HG02840 (cell line): Measurements from ENCODE around the gene MEIS2.

Experiments used
- ATAC-seq: cut with Tn5 transposase; IDR thresholded peaks from one replicate; pipeline ENCODE4 v1.9.1; 2021; ENCODE audit warnings: mild to moderate bottlenecking, moderate library complexity, moderate number of reproducible peaks; ENCODE audit not compliant: unreplicated experiment, low FRiP score

MEIS2 gene

DNA sequence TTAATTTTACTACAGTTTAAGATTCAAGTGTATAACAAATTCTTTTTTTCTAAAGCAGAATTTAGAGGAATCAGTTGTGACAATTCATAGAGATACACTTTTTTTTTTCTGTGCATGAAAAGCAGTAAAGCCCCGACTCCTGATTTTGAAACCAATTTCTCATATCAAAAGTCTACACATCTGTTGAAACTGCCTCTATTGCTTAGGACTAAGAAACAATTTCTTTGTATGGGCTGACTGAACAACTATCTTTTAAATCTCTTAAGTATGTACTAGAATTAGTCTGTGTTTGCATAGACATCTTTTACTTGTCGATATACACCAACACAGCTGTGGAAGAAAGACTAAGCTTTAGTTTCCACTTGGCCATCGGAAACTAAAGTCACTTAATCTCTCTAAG, 127.6 kb downstream of the MEIS2 start:
- no peak for ATAC-seq

DNA sequence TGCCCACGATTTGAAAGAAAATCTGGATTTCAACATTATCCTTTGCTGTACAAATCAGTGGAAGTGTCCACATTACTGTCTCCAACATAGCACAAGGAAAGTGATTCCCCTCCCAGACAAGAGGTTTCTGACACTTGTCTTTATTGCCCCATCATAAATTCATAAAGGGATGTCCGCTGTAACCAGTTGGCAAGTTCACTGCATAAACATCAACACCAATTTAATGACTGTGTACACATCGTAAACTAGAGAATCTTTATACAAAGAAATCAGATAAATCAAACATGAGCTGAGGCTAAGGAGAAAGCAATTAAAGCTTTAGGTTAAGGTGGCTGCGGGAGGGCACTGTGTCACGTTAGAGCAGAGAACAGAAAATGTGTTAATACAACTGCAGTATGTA, 129.8 kb downstream of the MEIS2 start:
- no peak for ATAC-seq

DNA sequence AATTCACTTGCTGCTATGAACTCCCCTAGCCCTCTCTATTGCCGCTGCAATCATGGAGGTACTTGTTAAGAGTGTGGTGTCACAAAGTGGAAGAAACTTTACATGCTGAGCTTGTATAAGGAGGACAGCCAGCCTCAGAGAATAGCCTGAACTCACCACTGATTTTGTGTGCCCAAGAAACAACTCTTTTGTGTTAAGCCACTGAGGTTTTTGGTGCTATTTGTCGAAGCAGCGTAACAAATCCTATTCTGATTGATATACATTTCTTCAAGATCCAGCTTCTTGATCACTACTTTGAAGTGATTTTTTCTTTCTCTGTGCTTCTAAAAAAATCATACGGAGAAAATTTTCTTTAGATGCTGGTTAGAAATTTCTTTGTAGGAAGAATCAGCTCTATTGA, 132.4 kb downstream of the MEIS2 start:
- ATAC-seq: no peak

DNA sequence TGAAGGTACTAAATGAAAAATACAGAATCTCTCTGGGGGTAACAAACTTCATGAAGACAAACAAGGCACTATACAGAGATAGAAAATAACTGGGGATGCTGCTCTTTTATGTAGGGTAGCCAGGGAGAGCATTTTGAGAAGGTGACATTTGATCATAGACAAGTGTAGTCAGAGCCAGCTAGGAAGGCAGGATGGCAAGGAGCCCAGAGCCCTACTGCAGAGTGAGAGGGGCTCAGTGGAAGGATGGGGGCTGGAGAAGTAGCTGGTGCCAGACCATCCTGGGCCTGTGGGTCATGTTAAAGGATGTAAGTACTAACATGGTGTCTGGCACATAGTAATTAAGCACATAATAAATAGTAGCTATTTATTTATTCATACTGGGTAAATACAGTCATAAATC, 133.6 kb downstream of the MEIS2 start:
- ATAC-seq: no peak

DNA sequence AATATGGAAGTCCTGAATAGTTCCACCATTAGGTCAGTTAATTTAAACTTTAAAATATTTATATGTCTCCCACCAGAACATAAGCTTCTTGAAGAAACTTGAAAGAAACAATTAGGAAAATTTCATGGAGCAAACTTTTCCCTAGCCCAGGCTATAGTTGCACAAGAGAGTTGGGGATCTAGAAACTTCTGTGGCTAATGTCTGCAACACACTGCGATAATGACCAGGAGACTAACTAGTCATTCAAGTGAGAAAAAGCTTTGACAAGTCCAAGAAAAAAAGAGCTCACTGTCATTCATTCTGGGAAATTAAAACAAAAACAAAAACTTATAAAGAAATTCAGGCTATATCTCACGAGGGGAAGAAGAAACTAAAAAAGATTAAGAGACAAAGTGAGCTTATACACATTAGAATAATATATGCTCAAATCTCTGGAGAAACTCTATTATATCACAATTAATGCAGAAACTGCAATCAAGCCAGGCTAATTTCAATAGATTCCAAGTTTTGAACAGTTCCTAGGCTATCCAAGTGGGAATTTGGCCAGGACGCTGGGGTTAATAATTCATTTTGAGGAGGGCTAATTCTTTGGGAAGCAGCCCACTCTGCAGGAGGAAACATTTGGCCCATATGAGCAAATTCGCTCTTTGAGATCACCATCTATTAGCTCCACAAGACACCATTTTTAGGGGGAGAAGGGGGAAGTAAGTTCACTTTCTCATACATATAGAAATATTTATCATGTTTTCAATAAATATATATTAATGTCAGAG, 134.6 kb downstream of the MEIS2 start:
- no peak for ATAC-seq

DNA sequence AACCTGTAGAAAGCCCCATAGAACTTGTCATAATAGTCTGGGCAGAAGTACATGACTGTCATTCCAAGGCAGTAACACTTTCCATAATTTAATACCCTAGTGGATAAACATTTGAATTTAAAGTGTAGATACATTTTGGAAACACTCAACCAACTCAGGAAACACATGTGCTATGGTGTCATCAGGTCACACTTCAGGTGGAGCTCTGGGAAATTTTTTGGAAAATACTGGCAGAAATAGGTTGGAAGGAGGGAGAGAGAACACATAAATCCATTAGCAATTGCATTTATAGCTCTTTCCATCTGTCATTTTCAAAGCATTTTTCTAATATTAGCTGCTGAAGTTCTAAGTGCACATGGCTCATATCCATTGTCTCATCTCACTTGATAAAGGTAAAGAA, 135.7 kb downstream of the MEIS2 start:
- ATAC-seq: no peak

DNA sequence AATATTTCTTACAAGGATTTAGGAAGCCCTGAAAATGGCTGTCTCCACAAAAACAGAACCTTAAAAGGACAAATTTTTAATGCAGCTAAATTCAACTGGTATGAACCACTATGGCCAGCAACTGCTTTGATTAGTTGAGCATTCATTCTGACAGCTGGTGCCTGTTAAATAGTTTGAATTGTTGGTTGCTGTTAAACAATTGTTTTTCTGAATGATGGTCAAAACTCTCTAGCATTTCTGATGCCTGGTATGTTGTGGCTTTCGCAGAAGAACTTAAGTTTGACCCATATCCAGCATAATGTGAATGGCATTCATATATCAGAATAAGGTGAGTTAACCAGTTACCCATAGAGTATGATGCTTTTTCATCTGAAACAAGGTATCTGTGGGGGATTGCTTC, 138.4 kb downstream of the MEIS2 start:
- no peak for ATAC-seq

DNA sequence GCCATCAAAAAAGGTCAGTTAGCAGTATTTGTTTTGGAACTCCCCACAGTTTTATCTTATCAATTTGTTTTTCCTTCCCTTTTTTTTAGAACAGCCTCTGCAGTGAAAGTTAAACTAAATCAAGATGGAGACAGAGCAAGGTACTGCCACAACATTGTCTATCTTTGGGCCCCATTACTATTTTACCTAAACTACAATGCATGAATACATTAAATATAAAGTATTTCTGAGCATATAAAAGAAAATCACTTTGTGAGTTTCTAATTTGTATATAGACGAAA, 139.5 kb downstream of the MEIS2 start:
- ATAC-seq: no peak

DNA sequence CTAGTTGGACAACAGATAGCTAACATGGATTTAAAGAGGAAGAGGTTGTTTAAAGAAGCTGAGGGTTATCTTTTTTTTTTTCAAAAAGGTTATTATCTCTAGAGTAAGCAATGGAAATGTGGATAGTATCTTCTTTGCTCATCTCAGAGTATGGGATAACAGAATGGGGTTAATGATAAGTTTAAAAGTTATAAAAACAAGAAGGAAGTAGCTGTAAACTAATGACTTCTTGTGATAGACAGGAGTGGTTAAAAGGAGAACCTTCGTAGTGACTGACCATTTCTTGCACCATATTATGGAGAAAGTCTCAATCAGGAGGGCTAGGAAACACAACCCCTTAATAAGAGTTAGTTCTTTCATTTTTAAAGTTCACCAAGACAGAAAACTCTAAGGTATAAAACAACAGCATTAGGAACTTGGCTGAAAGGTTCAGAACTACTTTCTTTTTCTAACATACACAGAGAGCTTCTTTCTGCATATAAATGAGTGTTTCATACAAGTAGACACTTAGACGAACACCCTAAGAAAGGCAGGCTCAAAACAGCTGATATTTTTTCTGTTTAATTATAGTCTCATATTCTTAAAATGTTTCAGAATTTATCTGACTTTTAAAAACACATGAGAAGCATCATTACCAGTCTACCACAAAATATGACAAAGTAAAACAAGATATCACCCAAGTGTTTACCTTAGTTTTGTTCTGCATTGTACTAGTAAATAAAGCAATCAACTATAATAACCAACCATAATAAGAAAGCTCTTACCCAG, 140.0 kb downstream of the MEIS2 start:
- no peak for ATAC-seq

DNA sequence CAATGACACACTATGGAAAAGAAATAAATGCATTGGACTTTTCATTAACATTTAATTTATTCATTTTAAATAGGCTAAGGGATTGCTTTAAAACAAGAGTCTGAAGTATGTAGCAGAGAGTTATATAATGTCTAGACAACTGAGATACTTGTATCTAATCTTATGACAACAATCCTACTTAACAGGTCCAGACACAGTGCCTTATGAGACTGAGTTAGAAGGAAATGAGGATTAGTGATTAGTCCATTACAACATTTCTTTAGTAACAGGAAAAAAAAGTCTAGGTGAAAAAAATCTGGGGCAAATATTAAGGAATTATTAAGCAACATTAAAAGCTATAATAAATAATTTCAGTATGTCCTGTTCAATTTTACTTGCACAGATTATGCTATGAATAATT, 140.6 kb downstream of the MEIS2 start:
- ATAC-seq: no peak

DNA sequence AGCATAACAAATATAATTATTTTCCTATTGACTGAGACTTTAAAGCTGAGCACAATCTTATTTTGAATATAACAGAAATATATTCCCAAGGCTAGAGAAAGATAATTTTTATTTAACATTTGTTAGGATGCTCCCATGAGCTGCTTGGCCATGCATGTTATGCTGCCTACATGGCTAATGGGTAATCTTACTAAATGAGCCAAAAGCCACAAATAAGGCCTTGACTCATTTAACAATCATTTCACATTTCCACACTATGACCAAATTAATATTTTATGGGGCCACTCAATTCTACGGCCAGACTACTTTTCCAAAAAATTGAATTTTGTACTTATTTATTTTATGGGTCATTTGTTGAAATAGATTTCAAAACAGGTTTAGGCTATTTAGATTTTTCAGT, 141.7 kb downstream of the MEIS2 start:
- ATAC-seq: no peak

DNA sequence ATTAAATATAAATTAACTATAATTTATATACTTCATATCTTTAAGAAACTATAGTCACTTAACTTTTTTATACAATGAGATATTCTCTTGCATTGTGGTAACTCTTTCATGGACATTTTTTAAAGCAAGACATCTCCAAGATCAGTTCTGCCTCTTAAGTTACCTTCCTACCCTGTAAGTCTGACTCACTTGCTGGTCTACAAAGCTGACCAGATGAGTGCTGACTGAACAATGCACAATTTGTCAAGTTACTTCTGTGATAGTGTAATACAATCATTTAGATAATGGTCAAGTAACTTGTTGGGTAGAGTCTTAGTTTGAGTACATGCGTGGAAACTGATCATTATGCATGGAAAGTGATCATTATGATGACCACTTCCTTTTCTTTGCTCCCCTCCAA, 145.9 kb downstream of the MEIS2 start:
- ATAC-seq: no peak

DNA sequence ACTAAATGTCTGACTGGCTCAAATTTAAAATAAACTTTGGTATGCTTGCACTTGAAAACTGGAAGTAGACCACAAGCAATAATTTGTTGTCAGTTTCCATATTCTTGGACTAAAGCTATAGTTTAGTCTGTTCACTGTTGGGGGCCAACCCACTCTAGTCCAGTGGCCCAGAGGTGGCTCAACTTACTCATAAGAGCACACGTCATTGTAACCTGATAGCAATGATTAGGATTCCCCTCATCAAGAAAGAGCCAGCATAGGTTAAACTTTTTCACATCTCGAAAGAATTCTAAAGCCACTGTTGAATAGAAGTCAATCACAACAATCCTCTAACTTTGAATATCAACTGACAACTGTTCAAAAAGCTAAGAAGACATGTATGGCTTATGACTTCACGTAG, 147.0 kb downstream of the MEIS2 start:
- no peak for ATAC-seq

DNA sequence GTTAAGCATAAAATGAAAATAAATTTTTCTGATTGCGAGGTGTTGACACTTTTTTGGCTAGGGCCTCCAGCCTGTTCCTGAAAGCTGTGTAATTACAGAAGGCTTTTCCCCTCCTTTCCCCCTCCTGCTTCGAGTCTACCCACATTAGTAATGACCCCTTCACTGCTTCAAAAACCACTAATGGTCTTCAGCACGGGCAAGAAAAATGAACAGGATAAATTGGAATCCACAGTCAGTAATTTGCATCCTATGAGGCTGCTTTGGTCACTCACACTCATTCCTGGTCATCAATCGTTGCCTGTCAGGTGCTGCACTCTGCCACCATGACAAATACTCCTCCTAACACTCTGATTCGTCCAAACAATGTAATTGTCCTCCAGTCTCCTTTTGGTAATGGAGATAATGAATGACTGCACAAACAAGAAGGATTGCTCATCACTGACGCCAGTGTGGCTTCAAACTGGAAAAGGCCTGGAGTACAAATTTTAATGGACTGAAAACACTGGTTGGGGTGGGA, 148.6 kb downstream of the MEIS2 start:
- ATAC-seq: no peak

DNA sequence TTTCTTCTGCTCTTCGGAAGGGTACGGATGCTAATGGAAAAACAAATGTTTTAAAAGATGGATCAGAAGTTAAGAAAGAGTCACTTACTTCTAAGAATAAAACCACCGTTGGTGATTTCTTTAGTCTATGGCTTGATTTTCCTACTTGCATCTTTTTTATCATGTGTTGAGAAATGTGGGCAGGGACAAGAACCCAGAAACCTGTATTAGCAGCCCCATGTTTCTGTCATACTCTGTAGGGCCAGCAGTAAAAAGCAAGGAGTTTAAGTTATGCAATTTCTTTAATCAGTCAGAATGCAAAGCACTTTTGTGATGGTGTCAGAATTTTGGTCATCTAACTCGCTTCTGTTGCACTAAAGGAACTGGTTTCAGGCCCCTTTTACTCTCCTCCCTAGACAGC, 150.0 kb downstream of the MEIS2 start:
- ATAC-seq: no peak

DNA sequence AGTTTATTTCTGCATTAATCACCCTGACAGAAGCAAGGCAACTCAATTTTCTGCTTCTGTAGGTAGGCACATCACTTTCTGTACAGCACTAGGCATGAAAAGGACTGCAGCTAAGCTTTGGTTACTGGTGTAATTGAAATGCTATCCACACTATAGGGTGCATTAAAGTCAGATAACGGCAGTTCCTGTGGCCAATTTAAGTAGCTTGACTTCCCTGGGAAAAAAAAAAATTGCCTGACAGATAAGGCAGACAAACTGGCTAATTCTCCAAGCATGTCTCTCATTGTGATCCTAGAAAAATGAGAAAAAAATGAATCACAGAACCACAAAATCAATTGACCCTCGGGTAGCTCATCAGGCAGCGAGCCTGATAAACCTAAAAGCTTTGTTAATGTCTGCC, 151.4 kb downstream of the MEIS2 start:
- ATAC-seq: no peak

DNA sequence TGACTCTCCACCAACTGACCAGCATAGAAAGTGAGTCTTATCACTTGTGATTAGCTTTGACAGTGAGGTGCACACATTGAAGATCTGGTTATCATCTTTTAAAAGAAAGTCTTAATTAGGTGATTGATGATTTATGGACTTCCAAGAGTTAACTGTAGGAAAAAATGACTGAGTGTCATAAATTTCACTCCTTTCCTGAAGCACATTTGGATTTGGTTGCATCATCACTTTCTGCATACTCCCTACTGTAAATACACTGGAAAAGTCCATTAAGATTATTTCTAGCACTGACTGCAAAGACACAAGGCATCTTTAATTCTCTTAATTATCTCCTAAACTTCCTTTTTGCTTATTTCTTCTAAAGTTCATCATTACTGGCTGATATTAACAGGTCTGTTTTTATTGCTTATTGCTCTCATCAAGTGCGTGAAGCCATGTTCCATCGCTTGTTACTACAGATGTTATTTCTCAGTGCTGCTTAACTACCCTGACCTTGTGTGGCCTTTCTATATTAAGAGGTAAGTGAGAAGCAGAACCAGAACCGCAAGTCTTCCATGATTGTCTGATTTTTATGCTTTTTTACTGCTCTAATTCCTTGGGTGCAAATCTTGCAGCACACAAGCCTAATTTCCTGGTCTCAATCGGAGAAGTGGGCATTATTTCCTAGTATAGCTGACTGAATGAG, 153.2 kb downstream of the MEIS2 start:
- ATAC-seq: no peak

DNA sequence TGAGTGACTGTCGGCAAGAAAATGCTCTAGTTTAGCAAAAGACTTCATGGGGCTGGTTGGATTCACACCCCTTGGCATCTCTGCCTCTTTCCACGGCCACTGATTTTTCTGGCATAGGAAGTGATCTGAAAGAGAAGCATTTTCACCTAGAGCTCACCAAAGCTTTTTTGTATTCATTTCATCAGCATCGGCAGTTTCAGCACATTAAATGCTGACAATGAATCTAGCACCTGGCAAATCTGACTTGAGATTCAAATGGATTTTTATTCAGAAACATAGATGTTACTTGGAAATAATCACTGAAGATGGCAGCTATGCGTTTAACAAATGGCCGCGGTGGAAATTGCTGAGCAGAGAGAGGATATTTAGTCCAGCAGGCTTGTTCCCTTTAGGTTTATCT, 155.9 kb downstream of the MEIS2 start:
- no peak for ATAC-seq

DNA sequence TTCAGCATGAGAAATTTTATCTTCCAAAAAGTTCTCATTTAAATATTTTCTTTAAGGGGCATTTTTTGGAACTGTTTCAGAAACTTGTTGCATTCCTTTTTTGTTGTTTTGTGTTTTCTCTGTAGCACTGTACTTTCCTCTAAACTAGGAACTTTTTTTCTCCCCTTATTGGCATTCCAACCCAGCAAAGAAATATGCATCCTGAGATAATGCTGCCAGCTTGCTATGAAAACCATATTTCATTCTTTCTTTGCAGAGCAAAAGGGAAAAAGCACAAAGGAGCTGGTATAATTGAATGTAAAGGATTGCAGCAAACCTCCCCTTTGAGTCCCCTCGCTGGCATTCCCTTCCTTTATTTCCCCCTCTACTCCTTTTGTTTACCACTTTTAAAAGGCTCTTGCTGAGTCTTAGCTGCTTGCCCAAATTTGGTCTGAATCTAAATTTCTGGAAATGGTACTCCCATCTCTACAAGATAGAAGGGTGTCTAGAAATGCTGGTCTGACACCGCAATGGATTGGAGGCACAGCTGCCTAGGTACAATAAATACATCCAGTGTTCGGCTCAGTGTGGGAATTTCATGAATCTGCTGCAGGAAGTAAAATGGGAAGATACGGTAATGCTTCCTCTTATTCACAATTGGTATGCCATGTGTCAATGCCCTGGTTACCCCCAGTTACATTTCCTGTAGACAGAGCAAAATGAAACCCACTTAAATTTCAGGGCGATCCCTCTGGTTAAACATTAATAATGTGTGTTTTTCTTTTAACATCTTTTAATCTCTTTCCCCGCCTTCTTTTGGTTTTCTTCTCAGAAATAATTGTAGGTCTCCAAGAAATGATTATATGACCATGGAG, 156.6 kb downstream of the MEIS2 start:
- no peak for ATAC-seq

DNA sequence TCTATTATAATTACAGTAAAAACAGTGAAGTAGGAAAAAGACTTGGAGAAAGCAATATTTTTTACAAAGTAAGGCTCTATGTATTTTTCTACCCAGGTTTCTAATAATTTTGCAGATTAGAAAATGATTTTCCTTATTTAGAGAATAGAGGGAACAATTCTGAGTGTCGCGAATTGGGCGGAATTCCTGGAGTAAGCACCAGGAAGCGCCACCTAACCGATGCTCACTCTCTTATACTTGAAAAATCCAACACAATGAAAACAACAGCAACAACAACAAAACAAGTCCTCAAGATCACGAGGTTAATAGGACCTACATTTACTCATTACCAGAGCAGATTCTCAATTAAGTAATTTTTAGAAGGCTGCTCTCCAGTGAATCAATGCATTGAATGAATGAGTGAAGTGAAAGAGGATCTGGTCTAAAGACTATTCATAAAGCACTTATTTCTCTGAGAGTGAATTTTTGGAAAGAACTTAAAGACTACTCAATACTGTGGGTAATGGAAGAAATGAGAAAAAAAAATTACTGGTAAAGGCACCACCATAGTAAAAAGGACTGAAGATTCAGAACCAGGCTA, 158.0 kb downstream of the MEIS2 start:
- ATAC-seq: no peak
